CD4-positive, alpha-beta T cell treated with Interleukin-2 at 100 ng/mL for 4 hours (primary cell): Measurements from ENCODE around the gene FGF3.

Experiments used
- DNase-seq: peaks from one replicate; pipeline ENCODE4 v3.0.0-alpha.2; 2020; ENCODE audit warnings: low spot score

Gene FGF3

GRCh38 chr11:69825037-69825834, 6.0 kb upstream of the FGF3 start:
- DNase-seq: no peak

- no peak for DNase-seq
Measured at GRCh38 chr11:69823641-69824265, 4.5 kb upstream of the FGF3 start.

GRCh38 chr11:69822676-69823494, 3.7 kb upstream of the FGF3 start:
- DNase-seq: no peak

- DNase-seq: no peak
Measured at GRCh38 chr11:69821511-69822040, 2.4 kb upstream of the FGF3 start.

- no peak for DNase-seq
Measured at GRCh38 chr11:69820441-69820840, 1.2 kb upstream of the FGF3 start.

- DNase-seq: no peak
Measured at GRCh38 chr11:69819541-69820070, 390 bp upstream of the FGF3 start.

- no peak for DNase-seq
Measured at GRCh38 chr11:69818231-69818602, 999 bp downstream of the FGF3 start.

- no peak for DNase-seq
Measured at GRCh38 chr11:69817265-69818230, 1.7 kb downstream of the FGF3 start.

- DNase-seq: no peak
Measured at GRCh38 chr11:69816671-69817070, 2.5 kb downstream of the FGF3 start.

GRCh38 chr11:69815973-69816372, 3.2 kb downstream of the FGF3 start:
- DNase-seq: no peak

GRCh38 chr11:69814902-69815301, 4.3 kb downstream of the FGF3 start:
- no peak for DNase-seq

- no peak for DNase-seq
Measured at GRCh38 chr11:69814411-69814810, 4.8 kb downstream of the FGF3 start.

GRCh38 chr11:69813839-69814238, 5.4 kb downstream of the FGF3 start:
- DNase-seq: no peak

- no peak for DNase-seq
Measured at GRCh38 chr11:69812946-69813345, 6.3 kb downstream of the FGF3 start.

GRCh38 chr11:69812256-69812655, 7.0 kb downstream of the FGF3 start:
- DNase-seq: no peak

GRCh38 chr11:69811431-69811830, 7.8 kb downstream of the FGF3 start:
- DNase-seq: no peak

GRCh38 chr11:69810289-69811118, 8.7 kb downstream of the FGF3 start:
- DNase-seq: no peak

- DNase-seq: no peak
Measured at GRCh38 chr11:69808667-69809086, 10.5 kb downstream of the FGF3 start.

- no peak for DNase-seq
Measured at GRCh38 chr11:69807106-69807815, 12.0 kb downstream of the FGF3 start.
